Measurements from ENCODE around the gene ACBD6.
"Not testable (repeated sequence)": the region's sequence is repeated elsewhere in the genome, so short reads cannot be mapped to it uniquely, and the experiment has no call there.

Gene ACBD6

GRCh38 chr1:180415236-180415848 is 87.0 kb downstream of the ACBD6 start:
- no peak for DNase-seq

- no peak for DNase-seq
These were observed 89.8 kb downstream of the ACBD6 start for GRCh38 chr1:180412583-180412982.

- not testable (repeated sequence) for DNase-seq
These were observed 94.2 kb downstream of the ACBD6 start for GRCh38 chr1:180408128-180408527.

- no peak for DNase-seq
These were observed 95.3 kb downstream of the ACBD6 start for GRCh38 chr1:180407051-180407450.

GRCh38 chr1:180402551-180402950 is 99.8 kb downstream of the ACBD6 start:
- no peak for DNase-seq

- DNase-seq, result no peak
These were observed 100.4 kb downstream of the ACBD6 start for GRCh38 chr1:180402001-180402400.

- no peak for DNase-seq
These were observed 105.2 kb downstream of the ACBD6 start for GRCh38 chr1:180397175-180397574.

- DNase-seq, result no peak
These were observed 109.8 kb downstream of the ACBD6 start for GRCh38 chr1:180392427-180393145.

- DNase-seq, result no peak
These were observed 110.4 kb downstream of the ACBD6 start for GRCh38 chr1:180392020-180392419.

- no peak for DNase-seq
These were observed 115.0 kb downstream of the ACBD6 start for GRCh38 chr1:180387413-180387812.

- no peak for DNase-seq
These were observed 115.5 kb downstream of the ACBD6 start for GRCh38 chr1:180386745-180387367.

GRCh38 chr1:180385144-180385543 is 117.2 kb downstream of the ACBD6 start:
- DNase-seq, result no peak

GRCh38 chr1:180384286-180385005 is 117.9 kb downstream of the ACBD6 start:
- DNase-seq, result no peak

- DNase-seq, result no peak
These were observed 119.9 kb downstream of the ACBD6 start for GRCh38 chr1:180382326-180383115.

GRCh38 chr1:180381184-180381580 is 121.2 kb downstream of the ACBD6 start:
- no peak for DNase-seq

- DNase-seq, result no peak
These were observed 121.9 kb downstream of the ACBD6 start for GRCh38 chr1:180380259-180381183.

- no peak for DNase-seq
These were observed 125.6 kb downstream of the ACBD6 start for GRCh38 chr1:180376800-180377199.

- DNase-seq, result no peak
These were observed 126.1 kb downstream of the ACBD6 start for GRCh38 chr1:180376253-180376652.

GRCh38 chr1:180372728-180373127 is 129.6 kb downstream of the ACBD6 start:
- no peak for DNase-seq

GRCh38 chr1:180370597-180370996 is 131.8 kb downstream of the ACBD6 start:
- no peak for DNase-seq

- DNase-seq, result no peak
These were observed 132.2 kb downstream of the ACBD6 start for GRCh38 chr1:180370188-180370587.

- DNase-seq, result no peak
These were observed 133.3 kb downstream of the ACBD6 start for GRCh38 chr1:180369061-180369460.
